Neuronal stem cell (in vitro differentiated cells): ENCODE results near the gene DNPEP.

Source experiments
- DNase-seq: peaks from one replicate; pipeline ENCODE4 v3.0.0-alpha.2; 2013; ENCODE audit warnings: low spot score
- H2AFZ ChIP-seq: one replicate; pipeline ENCODE4 v1.6.1; 2013; ENCODE audit warnings: mild to moderate bottlenecking, low read length, inconsistent platforms
- H2AK5ac ChIP-seq: 2 replicates; pipeline ENCODE4 v1.6.1; 2013; ENCODE audit warnings: low read depth, mild to moderate bottlenecking, inconsistent platforms, low read length, moderate library complexity, mixed read lengths
- H2BK120ac ChIP-seq: 2 replicates; pipeline ENCODE4 v1.6.1; 2013; ENCODE audit warnings: low read depth, mild to moderate bottlenecking, inconsistent platforms, low read length, moderate library complexity, mixed read lengths
- H2BK12ac ChIP-seq: one replicate; pipeline ENCODE4 v1.6.1; 2013; ENCODE audit warnings: low read length, inconsistent platforms
- H2BK15ac ChIP-seq: 2 replicates; pipeline ENCODE4 v1.6.1; 2013; ENCODE audit warnings: mild to moderate bottlenecking, low read length, inconsistent platforms, mixed read lengths
- H2BK5ac ChIP-seq: one replicate; pipeline ENCODE4 v1.6.1; 2013; ENCODE audit warnings: inconsistent platforms, mild to moderate bottlenecking, low read length, moderate library complexity
- H3K14ac ChIP-seq: one replicate; pipeline ENCODE4 v1.6.1; 2013; ENCODE audit warnings: low read length, inconsistent platforms
- H3K18ac ChIP-seq: 2 replicates; pipeline ENCODE4 v1.6.1; 2013; ENCODE audit warnings: low read length, inconsistent platforms
- H3K23ac ChIP-seq: 2 replicates; pipeline ENCODE4 v1.6.1; 2013; ENCODE audit warnings: low read depth, mild to moderate bottlenecking, mixed read lengths, low read length, inconsistent platforms; ENCODE audit not compliant: poor library complexity
- H3K27ac ChIP-seq: replicated peaks from 3 replicates; pipeline ENCODE4 v1.5.1; 2013; ENCODE audit warnings: low read length, inconsistent platforms
- H3K27me3 ChIP-seq, 3 experiments: 2 replicates each; pipeline ENCODE4 v1.6.1; 2013; ENCODE audit warnings: low read length in 3 of 3, mild to moderate bottlenecking in 2 of 3, inconsistent platforms in 1 of 3, low read depth in 1 of 3, mixed read lengths in 1 of 3, moderate library complexity in 1 of 3; ENCODE audit not compliant: control insufficient read depth in 3 of 3, insufficient read depth in 3 of 3
- H3K36me3 ChIP-seq, 2 donors: replicated peaks in 1 of 2; 2 replicates each; pipeline ENCODE4 v1.6.1; 2013; ENCODE audit warnings: low read length in 2 of 2; ENCODE audit not compliant: control insufficient read depth in 2 of 2, insufficient read depth in 2 of 2
- H3K4ac ChIP-seq: 2 replicates; pipeline ENCODE4 v1.6.1; 2013; ENCODE audit warnings: inconsistent platforms, mild to moderate bottlenecking, low read length, moderate library complexity
- H3K4me1 ChIP-seq, 2 donors: 1 replicate in 1 of 2; 2 replicates in 1 of 2; pipeline ENCODE4 v1.6.1; 2013; ENCODE audit warnings: low read length in 2 of 2, low read depth in 1 of 2; ENCODE audit not compliant: control insufficient read depth in 2 of 2, insufficient read depth in 1 of 2
- H3K4me2 ChIP-seq: one replicate; pipeline ENCODE4 v1.6.1; 2013; ENCODE audit warnings: mild to moderate bottlenecking, low read length, inconsistent platforms; ENCODE audit not compliant: insufficient read depth, poor library complexity, severe bottlenecking
- H3K4me3 ChIP-seq, 2 donors: 2 replicates each; pipeline ENCODE4 v1.5.1; 2013; ENCODE audit warnings: low read length in 2 of 2, mild to moderate bottlenecking in 2 of 2, inconsistent platforms in 1 of 2, moderate library complexity in 1 of 2
- H3K79me1 ChIP-seq: one replicate; pipeline ENCODE4 v1.6.1; 2013; ENCODE audit warnings: low read depth, mild to moderate bottlenecking, inconsistent platforms, low read length, moderate library complexity
- H3K9ac ChIP-seq: one replicate; pipeline ENCODE4 v1.6.1; 2013; ENCODE audit warnings: mild to moderate bottlenecking, low read depth, low read length, inconsistent platforms; ENCODE audit not compliant: poor library complexity
- H3K9me3 ChIP-seq, 2 donors: replicated peaks in 1 of 2; 2 replicates each; pipeline versions ENCODE3 to v1.6.1; 2013; ENCODE audit warnings: low read length in 2 of 2, mild to moderate bottlenecking in 2 of 2, inconsistent platforms in 1 of 2, low read depth in 1 of 2, mixed read lengths in 1 of 2, moderate library complexity in 1 of 2; ENCODE audit not compliant: control insufficient read depth in 2 of 2, insufficient read depth in 1 of 2
- H4K8ac ChIP-seq: one replicate; pipeline ENCODE4 v1.6.1; 2013; ENCODE audit warnings: low read depth, mild to moderate bottlenecking, inconsistent platforms, low read length, moderate library complexity
- H4K91ac ChIP-seq: one replicate; pipeline ENCODE4 v1.6.1; 2013; ENCODE audit warnings: low read length, low read depth, mild to moderate bottlenecking, inconsistent platforms; ENCODE audit not compliant: poor library complexity
- WGBS, 2 donors: extraction: QIAGEN DNeasy Blood & Tissue Kit; methylation state at CpG; one replicate each; pipeline ENCODE4 v1.1.7; 2013; ENCODE audit warnings: missing lambda C conversion rate in 2 of 2, mixed read lengths in 1 of 2; ENCODE audit not compliant: insufficient read length in 2 of 2, insufficient replicate concordance in 1 of 2; ENCODE audit errors: extremely low coverage in 2 of 2; 5-methylcytosine and 5-hydroxymethylcytosine counted together

Gene DNPEP

GRCh38 chr2:219430633-219431615 lies 43.2 kb upstream of the DNPEP start:
- peak overlapping the region; percentile 93 for H2BK12ac ChIP-seq
- no peak for DNase-seq
- peaks cover 15 to 16% of the 10 kb centered on the region in 2 donors for H3K4me1 ChIP-seq
- peak overlapping the region; percentile 92 for H3K14ac ChIP-seq
- no peak overlapping the region for H3K4ac ChIP-seq
- no peaks in the 10 kb centered on the region for H3K36me3 ChIP-seq
- H3K27ac ChIP-seq, result no peak overlapping the region
- H3K4me3 ChIP-seq, result no peak overlapping the region
- H2BK5ac ChIP-seq, result no peak overlapping the region
- no peak overlapping the region for H4K8ac ChIP-seq
- H3K18ac ChIP-seq, result peak overlapping the region; percentile 45
- peak overlapping the region; percentile 1 for H3K9ac ChIP-seq
- H2BK15ac ChIP-seq, result peak overlapping the region; percentile 65
- no peak overlapping the region for H3K23ac ChIP-seq
- WGBS, 2 donors, result no CpG with 5 or more reads among the region's 9 CpGs
- H3K79me1 ChIP-seq, result no peaks in the 10 kb centered on the region
- no peak overlapping the region for H2BK120ac ChIP-seq
- no peak overlapping the region for H4K91ac ChIP-seq
- H2AK5ac ChIP-seq, result no peak overlapping the region
- no peak overlapping the region for H3K4me2 ChIP-seq
- H2AFZ ChIP-seq, result no peak overlapping the region
- H3K27me3 ChIP-seq, result peaks cover 0 to 69% (median 13%) of the 10 kb centered on the region in 3 experiments
- H3K9me3 ChIP-seq, result no peaks in the 10 kb centered on the region

- Histone ChIP-seq H2BK15ac (no peak overlapping the region), H3K4me2 (no peak overlapping the region), H3K4me3 (no peak overlapping the region), H3K36me3 (no peaks in the 10 kb centered on the region), H4K8ac (no peak overlapping the region), H3K79me1 (no peaks in the 10 kb centered on the region), H3K18ac (no peak overlapping the region), H3K4me1 (peaks cover 14 to 17% of the 10 kb centered on the region in 2 donors), H2BK120ac (no peak overlapping the region), H2AK5ac (no peak overlapping the region), H3K27me3 (peaks cover 0 to 68% (median 4%) of the 10 kb centered on the region in 3 experiments), H3K9me3 (no peaks in the 10 kb centered on the region), H3K9ac (no peak overlapping the region), H4K91ac (no peak overlapping the region), H3K23ac (no peak overlapping the region), H3K14ac (no peak overlapping the region), H2AFZ (no peak overlapping the region), H3K27ac (no peak overlapping the region), H2BK5ac (no peak overlapping the region), H3K4ac (no peak overlapping the region), H2BK12ac (peak overlapping the region; percentile 93)
- no peak for DNase-seq
- WGBS, 2 donors, result no CpG with 5 or more reads among the region's 7 CpGs
These were observed 42.4 kb upstream of the DNPEP start for GRCh38 chr2:219429958-219430606.

- no peaks in the 10 kb centered on the region for H3K79me1 ChIP-seq
- peaks cover 7 to 10% of the 10 kb centered on the region in 2 donors for H3K4me1 ChIP-seq
- H2BK12ac ChIP-seq, result no peak overlapping the region
- H3K14ac ChIP-seq, result no peak overlapping the region
- H3K23ac ChIP-seq, result no peak overlapping the region
- no peak overlapping the region for H4K91ac ChIP-seq
- no peak overlapping the region for H2BK120ac ChIP-seq
- H2BK15ac ChIP-seq, result no peak overlapping the region
- no peaks in the 10 kb centered on the region for H3K36me3 ChIP-seq
- H4K8ac ChIP-seq, result no peak overlapping the region
- no peaks in the 10 kb centered on the region for H3K9me3 ChIP-seq
- no peak overlapping the region for H3K4me3 ChIP-seq
- no peak overlapping the region for H3K4me2 ChIP-seq
- no peak overlapping the region for H2BK5ac ChIP-seq
- H3K4ac ChIP-seq, result no peak overlapping the region
- H3K27me3 ChIP-seq, result peaks cover 0 to 53% (median 0%) of the 10 kb centered on the region in 3 experiments
- no peak overlapping the region for H2AK5ac ChIP-seq
- H3K27ac ChIP-seq, result no peak overlapping the region
- no peak overlapping the region for H2AFZ ChIP-seq
- H3K9ac ChIP-seq, result no peak overlapping the region
- no peak overlapping the region for H3K18ac ChIP-seq
- DNase-seq, result no peak
These were observed 40.8 kb upstream of the DNPEP start for GRCh38 chr2:219428469-219428868.

GRCh38 chr2:219426534-219427136 lies 38.9 kb upstream of the DNPEP start:
- Histone ChIP-seq H3K27me3 (peaks cover 0 to 50% (median 0%) of the 10 kb centered on the region in 3 experiments), H2BK120ac (no peak overlapping the region), H3K18ac (peak overlapping the region; percentile 90), H2AK5ac (peak overlapping the region; percentile 90), H2BK15ac (no peak overlapping the region), H3K23ac (peak overlapping the region; percentile 85), H3K9ac (no peak overlapping the region), H2BK12ac (no peak overlapping the region), H3K14ac (no peak overlapping the region), H4K91ac (no peak overlapping the region), H2BK5ac (peak overlapping the region; percentile 89), H3K4ac (no peak overlapping the region), H4K8ac (no peak overlapping the region), H3K36me3 (no peaks in the 10 kb centered on the region), H2AFZ (no peak overlapping the region), H3K4me1 (peaks cover 7 to 10% of the 10 kb centered on the region in 2 donors), H3K27ac (no peak overlapping the region), H3K9me3 (no peaks in the 10 kb centered on the region), H3K4me3 (no peak overlapping the region), H3K4me2 (no peak overlapping the region), H3K79me1 (no peaks in the 10 kb centered on the region)
- no peak for DNase-seq
- WGBS, 2 donors, result no CpG with 5 or more reads among the region's 7 CpGs
